Central memory CD4-positive, alpha-beta T cell (primary cell): Measurements from ENCODE around the gene GPR141.
"Not testable (repeated sequence)": the region's sequence is repeated elsewhere in the genome, so short reads cannot be mapped to it uniquely, and the experiment has no call there.

Source experiments
- DNase-seq: peaks from one replicate; pipeline ENCODE4 v3.0.0; 2022

Gene GPR141

DNA sequence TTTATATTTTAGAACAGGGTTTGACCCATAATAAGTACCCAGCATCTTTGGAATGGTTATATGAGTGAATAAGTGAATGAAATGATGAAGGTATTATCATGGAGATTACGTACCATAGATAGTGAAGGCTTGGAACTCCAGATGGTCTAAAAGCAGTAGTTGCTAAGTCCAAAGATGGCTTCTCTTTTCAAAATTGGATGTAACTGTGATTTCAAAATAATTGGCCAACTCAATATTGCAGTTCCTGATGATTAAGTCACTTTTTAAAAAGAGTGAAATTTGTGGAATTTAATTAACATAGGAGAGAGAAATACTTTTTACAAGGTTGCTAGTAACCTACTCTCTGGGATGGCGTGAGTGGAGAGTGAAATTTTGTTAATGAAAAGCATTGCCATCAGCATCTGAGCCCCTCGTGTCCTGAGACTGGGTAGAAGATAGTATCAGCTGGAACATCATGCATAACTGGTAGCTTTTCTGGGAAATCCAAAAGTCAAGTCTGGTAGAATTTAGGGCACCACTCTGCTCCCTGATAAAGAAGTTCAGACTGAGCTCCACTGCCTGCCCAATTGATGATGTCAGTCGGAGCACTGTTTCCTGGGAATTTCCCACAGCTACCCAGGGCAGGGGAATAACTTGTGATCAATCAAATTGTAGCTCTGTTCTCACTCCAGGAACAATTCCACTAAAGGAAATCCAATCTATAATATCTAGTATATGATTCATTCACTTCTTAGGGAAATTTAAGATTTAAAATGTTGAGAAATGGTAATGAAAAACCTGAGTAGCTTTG lies 3.2 kb downstream of the GPR141 start:
- DNase-seq, result no peak

DNA sequence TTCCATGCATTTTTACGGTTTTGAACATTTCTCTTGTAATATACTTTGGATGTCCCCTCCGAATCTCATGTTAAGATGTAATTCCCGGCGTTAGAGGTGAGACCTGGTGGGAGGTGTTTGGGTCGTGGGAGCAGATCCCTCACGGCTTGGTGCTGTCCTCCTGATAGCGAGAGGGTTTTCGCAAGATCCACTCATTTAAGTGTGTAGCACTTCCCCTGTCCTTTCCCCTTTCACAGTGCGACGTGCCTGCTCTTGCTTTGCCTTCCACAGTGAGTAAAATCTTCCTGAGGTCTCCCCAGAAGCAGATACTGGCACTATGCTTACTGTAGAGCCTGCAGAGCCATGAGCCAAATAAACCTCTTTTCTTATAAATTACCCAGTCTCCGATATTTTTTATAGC lies 6.6 kb downstream of the GPR141 start:
- DNase-seq, result no peak

DNA sequence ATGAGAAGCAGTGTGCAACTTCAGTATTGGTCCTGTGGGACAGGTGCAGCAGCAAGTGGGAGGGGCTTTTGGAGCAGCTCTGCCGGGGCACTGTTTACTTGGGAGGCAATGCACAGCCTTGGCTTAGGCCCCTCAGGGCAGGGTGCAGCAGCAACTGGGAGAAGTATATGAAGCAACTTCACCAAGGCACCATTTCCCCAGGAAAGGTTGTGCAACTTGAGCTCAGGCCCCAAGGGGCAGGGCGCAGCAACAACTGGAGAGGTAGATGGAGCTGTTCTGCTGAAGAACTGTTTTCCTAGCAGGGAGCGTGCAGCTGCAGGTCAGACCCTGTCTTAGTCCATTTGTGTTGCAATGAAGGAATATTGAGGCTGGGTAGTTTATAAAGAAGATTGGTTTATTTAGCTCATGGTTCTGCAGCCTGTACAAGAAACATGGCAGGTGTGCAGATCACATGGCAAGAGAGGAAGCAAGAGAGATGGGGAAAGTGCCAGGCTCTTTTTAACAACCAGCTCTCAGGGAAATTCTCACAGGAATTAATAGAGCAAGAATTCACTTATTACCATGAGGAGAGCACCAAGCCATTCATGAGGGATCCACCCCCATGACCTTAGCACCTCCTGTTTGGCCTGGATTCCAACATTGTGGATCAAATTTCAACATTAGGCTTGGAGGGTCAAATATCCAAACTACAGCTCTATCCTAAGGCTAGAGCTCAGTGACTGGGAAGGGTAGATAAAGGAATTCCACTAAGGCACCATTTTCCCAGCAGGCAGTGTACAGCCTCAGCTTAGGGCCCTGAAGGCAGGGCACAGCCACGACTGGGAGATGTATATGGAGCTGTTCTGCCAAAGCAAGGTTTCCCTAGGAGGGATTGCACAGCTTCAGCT lies 10.9 kb downstream of the GPR141 start:
- DNase-seq, result no peak

DNA sequence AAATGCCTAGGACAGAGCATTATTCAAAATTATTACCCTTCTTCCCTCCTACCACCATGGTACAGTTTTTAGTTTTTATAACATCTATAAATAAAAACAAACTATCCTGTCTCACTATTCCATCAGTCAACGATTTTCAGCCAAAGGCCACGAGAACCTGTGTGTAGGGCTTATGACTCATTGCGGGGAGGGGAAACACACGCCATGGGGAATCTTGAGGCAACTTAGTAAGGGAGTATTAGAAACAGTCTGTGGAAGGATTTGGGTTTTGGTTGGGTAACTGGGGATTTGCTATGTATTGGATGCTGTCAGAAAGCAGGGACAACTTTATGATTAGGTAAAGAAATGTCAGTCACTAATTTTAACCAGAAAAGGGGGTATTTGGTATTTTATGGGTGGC lies 14.7 kb downstream of the GPR141 start:
- DNase-seq, result no peak

DNA sequence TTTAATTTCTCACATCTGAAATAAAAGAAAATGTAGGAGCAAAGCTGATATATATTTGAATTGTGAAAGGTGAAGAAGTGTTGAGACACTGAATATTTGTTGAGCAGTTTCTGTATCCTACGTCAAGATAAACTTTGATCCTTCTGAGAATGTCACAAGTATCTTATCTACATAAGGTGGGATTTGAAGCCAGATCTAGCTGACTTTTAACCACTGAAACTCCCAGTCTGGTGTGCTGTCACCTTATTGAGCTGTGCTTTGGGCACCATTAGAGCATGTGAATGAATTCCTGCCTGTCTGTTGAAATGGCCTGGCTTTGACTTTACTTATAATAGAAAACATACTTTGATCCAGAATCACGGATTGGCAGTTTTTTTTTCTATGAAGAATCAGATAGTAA lies 15.2 kb downstream of the GPR141 start:
- no peak for DNase-seq

DNA sequence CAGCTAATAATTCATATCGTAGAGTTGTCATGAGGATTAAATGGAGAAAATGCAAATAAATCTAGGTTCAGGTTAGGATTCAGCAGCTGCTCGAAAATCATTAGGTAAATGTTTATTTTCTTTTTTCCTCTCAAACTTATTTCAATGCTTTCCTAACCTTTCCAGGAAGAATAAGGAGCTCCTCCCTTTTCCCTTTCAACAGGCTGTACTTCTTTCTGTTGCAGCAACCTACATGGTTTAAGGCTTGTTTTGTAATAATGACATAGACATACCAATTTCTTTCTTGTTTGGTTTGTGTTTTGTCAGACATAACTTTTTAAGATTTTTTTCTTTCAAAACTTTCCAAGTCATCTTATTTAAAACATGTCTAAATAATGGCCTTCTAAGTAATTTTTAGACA lies 18.2 kb downstream of the GPR141 start:
- DNase-seq, result no peak

DNA sequence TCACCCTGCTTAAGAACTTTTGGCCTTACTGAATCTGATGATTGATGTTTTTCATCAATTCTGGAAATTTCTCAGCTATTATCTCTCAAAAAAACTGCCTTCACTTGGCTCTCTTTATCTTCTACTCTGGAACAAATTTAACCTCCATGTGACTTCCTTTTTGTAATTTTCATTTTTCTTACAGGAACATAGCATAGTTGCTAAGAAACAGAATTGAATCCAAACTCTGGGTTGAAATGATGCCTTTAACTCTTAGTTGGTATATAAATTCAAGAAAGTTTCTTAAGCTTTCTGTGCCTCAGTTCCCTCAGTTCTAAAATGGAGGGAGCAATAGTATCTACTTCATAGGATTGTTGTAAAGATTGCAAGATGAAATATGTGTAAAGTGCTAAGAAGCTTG lies 19.8 kb downstream of the GPR141 start:
- no peak for DNase-seq

DNA sequence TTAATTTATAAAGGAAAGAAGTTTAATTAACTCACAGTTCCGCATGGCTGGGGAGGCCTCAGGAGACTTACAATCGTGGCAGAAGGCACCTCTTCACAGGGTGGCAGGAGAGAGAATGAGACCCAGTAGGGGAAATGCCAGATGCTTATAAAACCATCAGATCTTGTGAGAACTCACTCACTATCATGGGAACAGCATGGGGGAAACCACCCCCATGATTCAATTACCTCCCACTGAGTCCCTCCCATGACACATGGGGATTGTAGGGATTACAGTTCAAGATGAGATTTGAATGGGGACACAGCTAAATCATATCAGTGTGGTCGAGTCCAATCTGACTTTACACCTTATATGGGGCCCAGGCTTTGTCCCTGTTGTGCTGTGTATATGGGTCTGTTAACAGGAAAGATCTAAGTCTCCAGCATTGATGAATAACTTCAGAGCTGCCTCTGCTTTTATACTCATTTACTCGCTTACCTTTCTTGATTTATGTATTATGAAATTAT lies 20.8 kb downstream of the GPR141 start:
- not testable (repeated sequence) for DNase-seq

DNA sequence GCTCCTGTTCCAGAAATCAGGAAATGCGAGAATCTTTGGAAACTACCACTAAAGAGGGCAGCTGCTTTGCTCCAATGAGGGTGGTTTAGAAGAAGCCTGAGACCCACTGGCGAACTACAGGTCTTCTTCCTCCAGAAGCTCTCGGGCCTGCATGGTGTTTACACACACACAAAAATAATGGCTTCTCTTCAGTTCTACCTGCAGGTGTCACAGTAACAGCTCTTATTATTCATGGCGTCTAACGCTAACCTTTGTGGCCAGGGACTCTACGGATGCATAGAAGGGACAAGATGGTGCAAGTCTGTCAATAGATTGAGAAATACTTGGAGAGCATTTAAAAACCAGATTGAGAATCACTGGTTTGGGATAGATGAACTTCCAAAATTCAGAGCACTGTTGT lies 22.4 kb downstream of the GPR141 start:
- DNase-seq, result no peak

DNA sequence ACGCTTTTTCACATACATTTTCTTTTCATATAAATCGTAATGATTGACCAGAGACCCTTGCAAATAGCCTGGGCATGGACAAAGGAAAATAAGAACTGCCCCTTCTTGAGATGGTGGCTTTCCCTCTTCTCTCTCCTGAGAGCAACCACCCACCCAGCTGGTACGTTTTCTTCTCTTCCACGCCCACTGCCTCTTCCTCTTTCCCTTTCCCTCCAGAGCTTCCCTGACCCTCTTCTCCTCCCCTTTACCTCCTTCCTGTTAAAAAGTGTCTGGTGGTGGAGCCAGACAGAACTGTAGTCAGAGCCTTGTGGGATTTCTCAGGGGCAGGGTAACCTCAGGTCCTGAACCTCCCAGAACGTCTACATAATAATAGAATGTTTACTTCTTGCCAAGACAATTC lies 23.2 kb downstream of the GPR141 start:
- no peak for DNase-seq

DNA sequence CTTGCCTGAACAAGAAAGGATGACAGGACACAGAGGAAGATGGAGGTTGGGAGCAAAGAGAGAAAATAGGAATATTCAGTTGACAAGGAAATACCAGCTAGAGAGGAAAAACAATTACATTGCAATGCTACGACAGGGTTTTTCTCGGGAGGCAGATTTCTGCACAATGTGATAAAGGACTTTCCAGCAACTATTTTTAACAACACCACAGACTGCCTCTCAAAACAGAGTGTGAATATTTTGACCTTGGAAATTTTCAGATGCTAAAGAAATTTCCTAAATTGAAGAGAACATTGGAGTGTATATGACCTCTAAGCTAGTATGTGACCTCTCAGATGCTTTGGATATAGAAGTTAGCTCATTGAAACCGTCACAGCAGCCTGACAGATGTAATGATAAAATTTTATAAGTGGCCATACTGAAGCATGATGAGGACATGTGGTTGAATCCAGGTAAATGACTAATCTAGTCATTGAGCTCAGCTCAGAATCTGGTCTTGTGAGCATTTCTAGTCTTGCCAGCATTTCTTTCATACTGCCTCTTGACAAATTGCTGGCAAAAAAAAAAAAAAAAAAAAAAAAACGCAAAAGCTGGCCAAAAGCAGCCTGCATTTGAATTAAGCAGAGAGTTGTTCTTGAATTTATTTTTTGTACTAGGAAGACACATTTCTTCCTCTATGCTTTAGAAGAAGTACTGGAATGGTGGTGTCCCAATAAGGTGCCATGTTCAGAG lies 24.4 kb downstream of the GPR141 start:
- DNase-seq, result no peak

DNA sequence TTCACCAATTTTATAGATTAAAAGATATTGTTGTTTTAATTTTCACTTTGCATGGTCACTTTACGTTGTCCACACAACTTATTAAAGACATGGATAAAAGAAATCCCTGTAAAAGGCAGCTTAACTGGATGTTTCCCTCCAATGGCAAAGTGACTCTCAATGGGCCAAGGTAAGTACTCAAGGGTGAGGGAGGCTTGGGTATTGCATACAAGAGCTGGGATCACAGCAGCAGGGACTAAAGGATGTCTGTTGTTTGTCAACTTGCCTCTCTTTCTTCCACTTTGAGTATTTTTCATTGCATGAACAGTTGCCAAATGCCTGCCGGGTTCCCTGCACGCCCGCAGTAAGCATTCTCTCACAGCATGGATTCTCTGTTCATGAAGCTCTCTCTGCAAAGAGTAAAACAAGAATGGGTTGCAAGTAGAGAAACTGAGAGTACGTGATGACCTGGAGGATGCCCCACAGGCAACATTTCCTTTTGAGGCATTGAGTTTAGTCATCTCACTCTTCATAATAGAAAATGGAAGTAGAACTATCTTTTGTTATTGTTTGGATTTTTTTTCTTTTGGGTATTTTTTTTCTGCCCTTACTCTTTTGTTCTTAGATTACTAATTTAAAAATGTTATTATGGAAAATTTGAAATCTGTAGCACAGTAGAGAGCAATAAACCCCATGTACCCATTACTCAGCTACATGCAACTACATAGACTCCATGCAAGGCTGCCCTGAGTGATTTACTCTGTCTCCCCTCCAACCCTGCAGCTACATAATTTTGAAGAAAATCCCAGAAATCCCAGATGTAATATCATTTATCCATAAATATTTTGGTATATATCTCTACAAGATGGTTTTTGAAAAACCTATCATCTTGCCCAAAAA lies 26.3 kb downstream of the GPR141 start:
- no peak for DNase-seq

DNA sequence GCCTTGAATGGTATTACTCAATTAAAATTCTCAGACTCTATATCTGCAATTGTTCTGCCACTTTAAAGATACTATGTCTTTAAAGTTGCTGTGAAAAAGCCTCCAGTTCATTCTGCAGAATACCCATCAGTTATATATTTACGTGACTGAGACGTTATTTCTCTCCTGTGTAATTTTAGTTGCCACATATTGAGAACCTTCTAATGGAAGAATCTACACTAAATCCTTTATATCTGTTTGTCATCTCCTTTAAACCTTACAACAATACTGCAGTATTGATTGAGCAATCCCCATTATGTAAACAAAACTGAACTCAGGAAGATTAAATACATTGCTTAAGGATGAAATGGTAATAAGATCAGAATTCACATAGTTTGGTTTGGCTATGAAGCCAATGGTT lies 30.0 kb downstream of the GPR141 start:
- no peak for DNase-seq

DNA sequence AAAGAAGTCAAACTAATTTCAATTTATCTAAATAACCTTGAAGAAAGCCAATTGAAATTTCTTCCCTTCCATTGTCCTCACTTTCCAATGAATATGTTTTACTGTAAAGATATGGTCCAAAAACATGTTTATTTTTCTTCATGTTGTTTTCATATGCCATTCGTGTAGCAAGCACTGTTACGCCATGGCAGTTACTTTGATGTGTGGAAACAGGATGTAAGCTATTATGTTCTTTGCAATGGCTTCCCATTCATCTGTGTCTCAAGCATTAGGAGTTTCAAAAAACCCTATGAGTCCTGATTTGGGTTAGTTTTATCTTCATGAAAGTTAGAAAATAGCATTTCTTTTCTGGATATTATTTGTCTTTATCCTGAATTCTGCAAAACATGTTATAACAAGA lies 31.0 kb downstream of the GPR141 start:
- no peak for DNase-seq

DNA sequence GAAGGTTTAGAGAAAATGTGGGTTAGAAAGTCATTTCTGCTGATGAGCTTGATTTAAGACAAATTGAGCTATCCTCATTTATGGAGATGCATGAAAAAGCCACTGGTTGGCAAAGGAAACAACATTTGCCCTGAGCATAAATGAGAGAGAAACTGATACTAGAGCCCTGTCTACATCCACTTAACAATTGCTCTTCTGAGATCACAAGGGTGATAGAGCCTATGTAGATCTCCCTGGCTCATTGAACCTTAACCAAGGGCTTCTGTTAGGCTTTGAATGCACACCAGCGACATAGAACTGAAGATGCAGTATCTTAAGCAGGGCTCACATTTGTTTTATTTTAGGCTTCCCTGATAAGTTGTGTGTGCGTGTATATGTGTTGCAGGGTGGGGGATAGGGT lies 35.0 kb downstream of the GPR141 start:
- no peak for DNase-seq

DNA sequence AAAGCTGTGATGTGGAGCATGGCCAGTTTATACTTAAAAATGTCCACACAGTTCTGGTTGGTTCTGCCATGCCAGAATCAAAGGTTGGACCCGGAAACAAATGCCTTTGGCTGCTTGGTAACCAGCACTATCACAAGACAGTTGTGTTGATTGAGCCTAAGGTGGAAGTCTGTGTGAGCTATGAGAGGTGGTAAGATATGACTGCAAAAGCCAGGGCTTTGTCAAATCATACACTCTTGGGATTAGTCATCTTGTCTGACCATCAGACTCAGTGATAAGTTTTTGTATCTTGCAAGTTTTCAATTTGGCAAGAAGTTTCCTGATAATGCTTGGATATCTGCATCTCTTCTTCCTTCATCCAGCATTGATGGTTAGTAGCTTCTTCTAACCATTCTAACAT lies 35.5 kb downstream of the GPR141 start:
- DNase-seq, result no peak

DNA sequence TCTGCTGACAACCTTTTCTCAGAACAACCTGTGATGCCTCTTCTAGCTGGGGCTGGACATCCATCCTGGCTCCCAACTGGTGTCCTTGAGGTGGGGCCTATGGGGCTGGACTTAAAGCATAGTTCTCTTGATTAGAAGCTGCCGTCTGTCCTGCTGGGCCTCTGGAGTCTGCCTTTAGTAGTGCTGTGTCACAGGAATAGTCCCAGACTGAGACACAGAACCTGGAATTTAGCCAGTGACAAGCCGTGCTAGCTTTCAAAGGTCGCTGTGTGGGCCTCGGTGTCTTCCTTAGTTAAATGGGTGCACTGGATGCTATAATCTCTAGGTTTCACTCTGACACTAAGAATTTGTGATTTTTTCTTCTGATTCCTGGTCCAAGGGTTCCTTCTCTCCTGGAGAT lies 41.2 kb downstream of the GPR141 start:
- DNase-seq, result no peak

DNA sequence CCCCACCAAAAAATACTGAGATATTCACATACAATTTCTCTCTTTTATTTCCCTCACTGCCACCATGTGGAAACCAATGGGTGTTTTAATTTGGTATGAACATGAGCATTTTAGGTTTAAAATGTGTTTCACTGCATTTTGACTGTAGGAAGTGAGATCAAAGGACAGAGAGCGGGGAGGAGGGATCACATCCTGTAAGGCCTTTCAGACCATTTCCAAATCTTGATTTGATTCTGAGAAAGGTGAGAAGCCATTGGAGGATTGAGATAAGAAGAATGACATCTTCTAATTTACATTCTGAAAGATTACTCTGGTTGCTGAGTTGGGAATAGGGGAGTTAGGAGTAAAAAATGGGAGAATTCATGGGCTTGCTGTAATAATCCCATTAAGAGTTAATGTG lies 42.5 kb downstream of the GPR141 start:
- DNase-seq, result no peak

DNA sequence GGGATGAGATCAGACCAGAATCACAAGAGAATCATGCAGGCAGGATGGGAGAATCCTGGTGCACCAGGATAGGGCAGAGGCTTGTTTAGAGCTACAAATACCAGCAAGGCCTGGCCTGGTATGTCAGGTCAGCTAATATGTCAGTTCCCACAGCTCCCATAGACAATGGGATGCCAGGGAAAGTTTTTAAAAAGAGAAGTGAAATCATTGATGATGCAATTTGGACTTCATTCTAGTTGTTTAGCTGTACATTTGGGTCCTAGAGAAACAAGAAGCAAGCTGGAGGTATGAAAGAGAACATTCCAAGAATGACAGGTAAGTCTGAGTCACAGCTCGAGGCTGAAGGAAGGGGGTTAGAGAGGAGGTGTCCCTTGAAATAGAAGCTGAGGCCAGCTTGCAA lies 45.2 kb downstream of the GPR141 start:
- DNase-seq, result no peak

DNA sequence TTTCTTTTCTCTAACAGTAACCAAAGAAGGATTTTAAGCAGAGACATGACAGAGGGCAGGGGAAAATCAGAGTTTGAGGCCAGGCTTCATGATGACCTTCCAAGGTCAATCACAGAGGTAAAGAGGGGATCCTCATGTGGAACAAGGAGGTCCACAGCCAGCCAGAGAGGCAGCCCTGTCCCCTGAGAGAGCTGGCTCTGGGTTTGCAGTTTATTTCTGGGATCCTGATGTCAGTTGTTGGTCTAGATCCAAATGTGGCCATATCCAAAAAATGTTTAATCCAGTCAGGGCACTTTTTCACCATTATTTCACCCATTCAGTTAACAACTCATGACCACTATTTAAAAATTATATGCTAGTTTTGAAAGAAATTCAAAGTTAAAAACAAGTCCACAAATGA lies 45.6 kb downstream of the GPR141 start:
- DNase-seq, result no peak

DNA sequence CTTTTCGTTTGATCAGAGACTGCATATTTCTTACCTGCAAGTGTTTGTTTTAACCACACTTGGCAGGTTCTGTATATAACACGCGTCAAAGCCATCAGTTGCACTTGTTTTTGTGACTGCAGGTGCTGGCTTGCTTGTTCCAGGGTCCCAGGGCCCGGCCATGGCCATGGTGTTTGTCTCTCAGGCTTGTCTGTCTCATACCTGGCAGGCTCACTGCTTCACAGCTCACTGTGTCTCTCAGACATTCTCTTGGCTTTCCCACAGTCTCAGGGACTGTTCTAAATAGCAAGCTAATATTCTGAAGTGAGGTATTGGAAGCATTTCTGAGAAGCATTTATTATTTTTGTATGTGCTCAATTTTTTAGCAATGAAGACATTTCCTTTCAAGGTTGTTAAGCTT lies 46.9 kb downstream of the GPR141 start:
- DNase-seq, result no peak

DNA sequence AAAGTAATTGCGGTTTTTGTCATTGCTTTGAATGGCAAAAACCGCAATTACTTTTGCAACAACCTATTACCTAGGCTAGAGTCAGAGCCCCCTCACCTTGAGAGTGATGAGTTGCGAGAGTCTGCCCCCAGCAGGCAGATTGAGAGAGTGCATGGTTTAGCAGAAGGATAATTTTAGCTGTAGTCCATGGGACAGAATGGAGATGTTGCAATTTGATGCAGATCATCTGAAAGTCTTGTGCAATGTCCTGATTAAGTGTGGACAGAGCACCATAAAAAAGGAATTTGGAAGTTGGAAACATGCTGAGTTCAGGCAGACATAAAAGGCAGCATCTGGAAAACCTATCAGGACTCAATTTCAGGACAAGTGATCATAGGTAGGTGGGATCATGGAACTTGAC lies 48.7 kb downstream of the GPR141 start:
- DNase-seq, result no peak
